ENCODE measurements around the gene ANKRD26. TPM values are rescaled to one million over a fixed set of nuclear protein-coding genes. Genes with fewer than 3 reads are reported as not detected.

Gene ANKRD26
- total RNA-seq (2016; rRNA removed; fragmentation: Illumina TruSeq; extraction: Trizol) (9.6 and 10.0 TPM in 2 replicates), polyA plus RNA-seq (2011; rRNA removed) (1.3 and 1.5 TPM in 2 replicates), polyA minus RNA-seq (2011; rRNA and poly(A)+ RNA removed; ENCODE audit: low replicate concordance) (1.2 and 1.4 TPM in 2 replicates), Bru-seq, nascent RNA (percentile 61 among the genes with signal in this experiment), BruChase-seq, experiment 1, labeled RNA remaining after a 6-hour chase (percentile 61 among the genes with signal in this experiment), BruChase-seq, experiment 2, labeled RNA remaining after a 2-hour chase (percentile 65 among the genes with signal in this experiment)
- total RNA-seq (2016; cell fraction: cytosol; rRNA removed; fragmentation: Illumina TruSeq; extraction: Trizol; ENCODE audit: low read depth), result 8.7 and 9.8 TPM in 2 replicates
- total RNA-seq (2016; cell fraction: insoluble cytoplasmic fraction; rRNA removed; fragmentation: Illumina TruSeq; extraction: Trizol), result 8.4 and 9.2 TPM in 2 replicates
- total RNA-seq (2016; cell fraction: membrane; rRNA removed; fragmentation: Illumina TruSeq; extraction: Trizol), result 4.1 and 5.3 TPM in 2 replicates
- 20.1 and 21.8 TPM in 2 replicates for total RNA-seq (2016; cell fraction: nucleus; rRNA removed; fragmentation: Illumina TruSeq; extraction: Trizol)
- 0.44 and 0.54 TPM in 2 replicates for polyA plus RNA-seq (2011; cell fraction: cytosol; rRNA removed)
- polyA plus RNA-seq (2011; cell fraction: nucleus; rRNA removed), result 1.5 and 2.0 TPM in 2 replicates
- 2.6 and 3.9 TPM in 2 replicates for polyA plus RNA-seq (2012)
- 0.20 and 0.49 TPM in 2 replicates for polyA plus RNA-seq (2016; cell fraction: cytosol; fragmentation: Illumina TruSeq; extraction: Trizol; ENCODE audit: low read depth)
- polyA plus RNA-seq (2016; cell fraction: insoluble cytoplasmic fraction; fragmentation: Illumina TruSeq; extraction: Trizol; ENCODE audit: low read depth), result 4.7 and 5.0 TPM in 2 replicates
- 0.33 and 0.58 TPM in 2 replicates for polyA plus RNA-seq (2016; cell fraction: membrane; fragmentation: Illumina TruSeq; extraction: Trizol; ENCODE audit: low read depth)
- polyA plus RNA-seq (2016; cell fraction: nucleus; fragmentation: Illumina TruSeq; extraction: Trizol; ENCODE audit: insufficient read depth, low read depth), result 12.1 and 15.0 TPM in 2 replicates
- 1.9 and 2.4 TPM in 2 replicates for polyA minus RNA-seq (2011; cell fraction: cytosol; rRNA and poly(A)+ RNA removed)
- polyA minus RNA-seq (2011; cell fraction: nucleus; rRNA and poly(A)+ RNA removed), result 19.6 and 21.6 TPM in 2 replicates
- long read RNA-seq, experiment 1, partial matches to known transcripts, result 5 of 6 reads
- long read RNA-seq, experiment 1, other reads (novel, unspliced or antisense), result 1 of 6 reads
- long read RNA-seq, experiment 2, partial matches to known transcripts, result 0 of 3 reads
- long read RNA-seq, experiment 2, other reads (novel, unspliced or antisense), result 3 of 3 reads

DNA sequence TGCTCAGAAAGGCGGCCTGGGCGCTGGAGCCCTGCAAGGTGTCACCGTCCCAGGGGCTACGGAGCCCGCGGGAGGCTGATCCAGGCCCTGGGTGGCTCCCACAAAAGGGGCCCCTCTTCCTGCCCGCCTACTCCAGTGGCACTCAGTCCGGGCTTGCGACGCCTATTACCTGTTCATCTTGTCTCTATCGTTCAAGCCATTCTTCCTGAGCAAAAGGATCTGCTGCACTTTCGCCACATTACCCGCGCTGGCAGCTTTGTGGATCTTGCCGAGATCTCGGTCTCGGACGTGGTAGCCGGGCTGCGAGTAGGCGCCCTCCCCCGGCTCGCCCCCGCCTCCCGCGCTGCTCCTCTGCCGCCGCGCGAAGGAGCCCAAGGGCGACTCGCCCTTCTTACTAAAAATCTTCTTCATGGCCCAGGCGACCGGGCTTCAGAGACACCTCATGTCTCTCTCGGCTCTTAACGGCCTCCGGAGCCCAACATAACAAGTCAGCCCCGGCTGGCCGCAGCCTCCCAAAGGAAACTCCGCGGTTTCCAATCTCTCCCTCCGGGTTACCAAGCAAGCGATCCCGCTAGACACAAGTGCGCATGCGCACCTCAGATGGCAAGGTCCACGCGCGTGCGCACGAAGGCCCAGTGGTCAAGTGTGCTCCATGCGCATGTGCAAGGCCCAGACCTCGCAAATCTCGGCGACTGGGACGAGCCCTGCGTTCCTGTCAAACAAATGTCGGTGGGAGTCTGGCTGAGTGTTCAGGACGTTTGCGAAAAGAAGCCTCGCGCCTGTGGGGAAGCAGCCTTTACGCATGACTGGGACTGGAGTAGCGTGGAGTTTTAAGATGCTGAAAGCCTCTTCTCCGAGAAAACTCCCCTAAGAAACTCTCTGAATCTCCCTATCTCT, at the start of gene ANKRD26:
ANKRD26 (minus strand) TSS at position 579 of the 897 bp plus-strand sequence; CDS start at position 411, 168 bp downstream.
- DNase-seq (ENCODE audit: low spot score) (peak; percentile 95), ATAC-seq (peak; percentile 88), FAIRE-seq (peak; percentile 85)
- H3K4me2 ChIP-seq (ENCODE audit: low read depth, low read length), result peak within 1 kb of the TSS; percentile 99
- H3K79me2 ChIP-seq (ENCODE audit: insufficient read depth, low read length), result peaks cover 3% of the 10 kb centered on the region
- TSS peak; percentile 83 for BruUV-seq (replicated peaks)
- ChIA-PET POLR2A (interaction anchor here (0.7 to 2.0 kb wide), 8 partner anchors 11 to 56 kb away, joined by 3 to 17 read pairs (median 3); partner anchors contain the start of gene YME1L1), CTCF (ENCODE audit: low intra/inter-chr PET ratio, low total read pairs) (no interaction called here)
- H4K20me1 ChIP-seq (ENCODE audit: insufficient read depth, low read length), result no peaks in the 10 kb centered on the region
- H3K9me3 ChIP-seq (ENCODE audit: low read length), result no peaks in the 10 kb centered on the region
- H3K27ac ChIP-seq (ENCODE audit: extremely low read length, insufficient read depth, low read length), result peak within 1 kb of the TSS; percentile 85
- no peaks in the 10 kb centered on the region for H3K27me3 ChIP-seq (ENCODE audit: control insufficient read depth in 1 of 2, insufficient read depth in 2 of 2, low read length in 2 of 2)
- peaks cover 20% of the 10 kb centered on the region for H3K4me1 ChIP-seq (ENCODE audit: insufficient read depth, low read length)
- intact Hi-C loops (cut with micrococcal nuclease; ENCODE audit: unreplicated experiment) (loop anchor here (2.0 kb wide), 1 partner anchor 55 kb away; the partner anchor contains the start of genes MASTL and YME1L1), in situ Hi-C loops (cut with HindIII; ENCODE audit: extremely low pct_ligation_motif_present, low pct_unique_long_range_greater_than_20kb) (no loop called here)
- WGBS (ENCODE audit: low lambda C conversion rate), result 3% methylated on average over 40 of the region's 65 CpGs
- no peaks in the 10 kb centered on the region for H3K36me3 ChIP-seq (replicated peaks in 1 of 2; ENCODE audit: control insufficient read depth in 1 of 2, insufficient read depth in 2 of 2, low read length in 2 of 2)
- H2AFZ ChIP-seq (ENCODE audit: low read length), result peak within 1 kb of the TSS; percentile 98
- peak within 1 kb of the TSS; percentile 74 to 90 (median 81) for H3K4me3 ChIP-seq (replicated peaks in 1 of 3; ENCODE audit: insufficient read depth in 1 of 3, low read depth in 2 of 3, low read length in 3 of 3)
- H3K9ac ChIP-seq (ENCODE audit: insufficient read depth, low read depth, low read length), result peak within 1 kb of the TSS; percentile 79
- TF ChIP-seq, protein P1, sequence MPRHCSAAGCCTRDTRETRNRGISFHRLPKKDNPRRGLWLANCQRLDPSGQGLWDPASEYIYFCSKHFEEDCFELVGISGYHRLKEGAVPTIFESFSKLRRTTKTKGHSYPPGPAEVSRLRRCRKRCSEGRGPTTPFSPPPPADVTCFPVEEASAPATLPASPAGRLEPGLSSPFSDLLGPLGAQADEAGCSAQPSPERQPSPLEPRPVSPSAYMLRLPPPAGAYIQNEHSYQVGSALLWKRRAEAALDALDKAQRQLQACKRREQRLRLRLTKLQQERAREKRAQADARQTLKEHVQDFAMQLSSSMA (CRISPR knock-in tag; IDR thresholded peaks at IDR 0.05), result 0 out of 2 replicates have a peak, but pooled peaks have one; percentile 44
- TF ChIP-seq MEIS1 (CRISPR knock-in tag; IDR thresholded peaks at IDR 0.05; ENCODE audit: borderline replicate concordance) (no peak; the same call in 1 of the 2 replicates), KDM4B (CRISPR knock-in tag; IDR thresholded peaks at IDR 0.05) (no peak), ZNF234 (CRISPR knock-in tag; conservative IDR thresholded peaks at IDR 0.05) (no peak), POLR2AphosphoS5 (IDR thresholded peaks at IDR 0.05; ENCODE audit: low read depth, low read length) (peak; percentile 98), ZKSCAN5 (CRISPR knock-in tag; IDR thresholded peaks at IDR 0.05) (no peak), ELF1 (CRISPR knock-in tag; IDR thresholded peaks at IDR 0.05) (no peak), SMAD9 (CRISPR knock-in tag; IDR thresholded peaks at IDR 0.05) (no peak), ZNF563 (CRISPR knock-in tag; IDR thresholded peaks at IDR 0.05) (no peak), SIX1 (CRISPR knock-in tag; IDR thresholded peaks at IDR 0.05; ENCODE audit: borderline replicate concordance) (no peak), ZNF772 (CRISPR knock-in tag; IDR thresholded peaks at IDR 0.05) (no peak; the same call in none of the 2 replicates), ZNF883 (CRISPR knock-in tag; IDR thresholded peaks at IDR 0.05; ENCODE audit: not compliant biosample characterization) (peak; percentile 59), MED8 (CRISPR knock-in tag; IDR thresholded peaks at IDR 0.05; ENCODE audit: insufficient replicate concordance) (no peak)
- TF ChIP-seq, protein P2, sequence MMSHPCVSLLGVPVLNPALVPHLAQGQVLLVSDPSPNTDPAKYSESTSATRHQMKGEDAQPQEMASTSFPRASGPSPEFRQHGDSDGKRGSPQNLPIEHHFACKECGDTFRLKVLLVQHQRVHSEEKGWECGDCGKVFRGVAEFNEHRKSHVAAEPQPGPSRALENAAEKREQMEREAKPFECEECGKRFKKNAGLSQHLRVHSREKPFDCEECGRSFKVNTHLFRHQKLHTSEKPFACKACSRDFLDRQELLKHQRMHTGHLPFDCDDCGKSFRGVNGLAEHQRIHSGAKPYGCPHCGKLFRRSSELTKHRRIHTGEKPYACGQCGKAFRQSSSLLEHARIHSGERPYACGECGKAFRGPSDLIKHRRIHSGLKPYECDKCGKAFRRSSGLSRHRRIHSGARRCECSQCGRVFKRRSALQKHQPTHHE (CRISPR knock-in tag; IDR thresholded peaks at IDR 0.05; ENCODE audit: borderline replicate concordance), result no peak; the same call in 1 of the 2 replicates
- TF ChIP-seq, protein P3, sequence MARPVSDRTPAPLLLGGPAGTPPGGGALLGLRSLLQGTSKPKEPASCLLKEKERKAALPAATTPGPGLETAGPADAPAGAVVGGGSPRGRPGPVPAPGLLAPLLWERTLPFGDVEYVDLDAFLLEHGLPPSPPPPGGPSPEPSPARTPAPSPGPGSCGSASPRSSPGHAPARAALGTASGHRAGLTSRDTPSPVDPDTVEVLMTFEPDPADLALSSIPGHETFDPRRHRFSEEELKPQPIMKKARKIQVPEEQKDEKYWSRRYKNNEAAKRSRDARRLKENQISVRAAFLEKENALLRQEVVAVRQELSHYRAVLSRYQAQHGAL (CRISPR knock-in tag; IDR thresholded peaks at IDR 0.05; ENCODE audit: not compliant biosample characterization), result no peak
